GM23248 (cell line): ENCODE data around the gene AQP2. TPM values are rescaled to one million over a fixed set of nuclear protein-coding genes. Genes with fewer than 3 reads are reported as not detected.

Source experiments
- DNase-seq: peaks from one replicate; pipeline ENCODE4 v3.0.0-alpha.2; 2015
- H2AFZ ChIP-seq: fragments of 200-600 bp; sonication (generic); 2 replicates; pipeline ENCODE4 v1.6.1; 2016; ENCODE audit warnings: antibody characterized with exemption
- H3F3A ChIP-seq: fragments of 200-600 bp; sonication (generic); 2 replicates; pipeline ENCODE4 v1.6.1; 2016; ENCODE audit warnings: mild to moderate bottlenecking, antibody characterized with exemption, mixed run types; ENCODE audit not compliant: insufficient read depth
- H3K27ac ChIP-seq: fragments of 200-600 bp; sonication (generic); 2 replicates; pipeline ENCODE4 v1.5.1; 2016; ENCODE audit warnings: mild to moderate bottlenecking
- H3K27me3 ChIP-seq: fragments of 200-600 bp; sonication (generic); replicated peaks from 2 replicates; pipeline ENCODE4 v1.6.1; 2016; ENCODE audit warnings: mild to moderate bottlenecking; ENCODE audit not compliant: insufficient read depth
- H3K36me3 ChIP-seq: fragments of 200-600 bp; sonication (generic); 2 replicates; pipeline ENCODE4 v1.6.1; 2016; ENCODE audit warnings: low read depth, mild to moderate bottlenecking
- H3K4me1 ChIP-seq: fragments of 200-600 bp; sonication (generic); 2 replicates; pipeline ENCODE4 v1.6.1; 2016; ENCODE audit warnings: mild to moderate bottlenecking; ENCODE audit not compliant: insufficient read depth
- H3K4me2 ChIP-seq: fragments of 200-600 bp; sonication (generic); one replicate; pipeline ENCODE4 v1.6.1; 2016; ENCODE audit warnings: mild to moderate bottlenecking; ENCODE audit not compliant: unreplicated experiment
- H3K4me3 ChIP-seq: fragments of 200-600 bp; sonication (generic); 2 replicates; pipeline ENCODE4 v1.5.1; 2016; ENCODE audit warnings: mild to moderate bottlenecking
- H3K79me2 ChIP-seq: fragments of 200-600 bp; sonication (generic); 2 replicates; pipeline ENCODE4 v1.6.1; 2016; ENCODE audit warnings: mild to moderate bottlenecking; ENCODE audit not compliant: insufficient read depth
- H3K9ac ChIP-seq: fragments of 200-600 bp; sonication (generic); 2 replicates; pipeline ENCODE4 v1.6.1; 2016; ENCODE audit warnings: mild to moderate bottlenecking
- H3K9me2 ChIP-seq: fragments of 200-600 bp; sonication (generic); 2 replicates; pipeline ENCODE4 v1.6.1; 2016; ENCODE audit warnings: mixed run types, mild to moderate bottlenecking, moderate library complexity; ENCODE audit not compliant: insufficient read depth
- H3K9me3 ChIP-seq: fragments of 200-600 bp; sonication (generic); one replicate; pipeline ENCODE4 v1.6.1; 2017; ENCODE audit warnings: low read depth
- H4K20me1 ChIP-seq: fragments of 200-600 bp; sonication (generic); 2 replicates; pipeline ENCODE4 v1.6.0; 2016; ENCODE audit not compliant: insufficient read depth
- EZH2 ChIP-seq: fragments of 200-600 bp; sonication (generic); IDR thresholded peaks from 2 replicates; pipeline ENCODE4 v1.6.1; 2018; ENCODE audit warnings: antibody characterized with exemption, mild to moderate bottlenecking; ENCODE audit not compliant: insufficient read depth, poor library complexity, severe bottlenecking
- EZH2phosphoT487 ChIP-seq: fragments of 200-600 bp; sonication (generic); IDR thresholded peaks from 2 replicates; pipeline ENCODE4 v1.6.1; 2018; ENCODE audit warnings: antibody characterized with exemption, moderate library complexity, mild to moderate bottlenecking, low read depth; ENCODE audit not compliant: insufficient read depth
- WGBS, 2 experiments: methylation state at CpG; one replicate each; pipeline ENCODE4 v1.1.6; 2015 to 2017; ENCODE audit warnings: low lambda C conversion rate in 2 of 2, low coverage in 1 of 2; ENCODE audit errors: missing lambda C conversion rate in 2 of 2; 5-methylcytosine and 5-hydroxymethylcytosine counted together
- in situ Hi-C: fragments of 300-500 bp; cut with MboI; formaldehyde crosslinking; loops from 2 replicates; pipeline ENCODE4 v1.15.0; 2020
- polyA plus RNA-seq: library from polyadenylated mRNA; unstranded; fragments of >200 nt; fragmentation: Nextera tagmentation; extraction: Ambion mirVana; gene quantifications from 2 replicates; pipeline ENCODE4 v1.2.1, GENCODE V29; 2016
- total RNA-seq: library from RNA; depleted of rRNA; stranded (reverse); fragments of >200 nt; shearing (Covaris generic); gene quantifications from 2 replicates; pipeline ENCODE4 v1.2.3, GENCODE V29; 2014

AQP2 gene
- total and polyA plus RNA-seq, 2 experiments from 2014 or later: not detected

GRCh38 chr12:49945394-49946080 is 5.0 kb upstream of the AQP2 start:
- no peaks in the 10 kb centered on the region for H3K9me3 ChIP-seq
- H3K4me3 ChIP-seq: peak overlapping the region; percentile 30; the same call in 1 of the 2 replicates
- no peak overlapping the region for H3K27ac ChIP-seq
- DNase-seq: peak; percentile 84
- TF ChIP-seq EZH2phosphoT487: no peak
- no peak for TF ChIP-seq EZH2
- H3K79me2 ChIP-seq: no peaks in the 10 kb centered on the region
- H3F3A ChIP-seq: no peaks in the 10 kb centered on the region
- no peaks in the 10 kb centered on the region for H3K9me2 ChIP-seq
- no peaks in the 10 kb centered on the region for H3K36me3 ChIP-seq
- H3K27me3 ChIP-seq: no peaks in the 10 kb centered on the region
- H3K9ac ChIP-seq: no peak overlapping the region
- 14 to 16% methylated on average over 25 to 28 of the region's 28 CpGs for WGBS, 2 experiments
- H3K4me1 ChIP-seq: no peaks in the 10 kb centered on the region
- in situ Hi-C loops: no loop called here
- no peaks in the 10 kb centered on the region for H4K20me1 ChIP-seq
- peak overlapping the region; percentile 72 for H3K4me2 ChIP-seq
- peak overlapping the region; percentile 88 for H2AFZ ChIP-seq

- no peak for DNase-seq
- H3K9me2 ChIP-seq: no peaks in the 10 kb centered on the region
- H3K27me3 ChIP-seq: no peaks in the 10 kb centered on the region
- TF ChIP-seq EZH2phosphoT487: no peak
- H3K36me3 ChIP-seq: no peaks in the 10 kb centered on the region
- H3K9me3 ChIP-seq: no peaks in the 10 kb centered on the region
- H3K79me2 ChIP-seq: no peaks in the 10 kb centered on the region
- no peak overlapping the region for H3K9ac ChIP-seq
- no peak overlapping the region for H3K27ac ChIP-seq
- WGBS, 2 experiments: 86 to 88% methylated on average over 9 of the region's 9 CpGs
- H2AFZ ChIP-seq: peak overlapping the region; percentile 88
- H3K4me3 ChIP-seq: no peak overlapping the region
- no peak overlapping the region for H3K4me2 ChIP-seq
- in situ Hi-C loops: no loop called here
- H3K4me1 ChIP-seq: no peaks in the 10 kb centered on the region
- no peaks in the 10 kb centered on the region for H4K20me1 ChIP-seq
- H3F3A ChIP-seq: no peaks in the 10 kb centered on the region
Observed at GRCh38 chr12:49946086-49946485, 4.5 kb upstream of the AQP2 start.

- Histone ChIP-seq H3K27ac (no peak overlapping the region), H3K27me3 (no peaks in the 10 kb centered on the region), H3K4me1 (no peaks in the 10 kb centered on the region), H3K79me2 (no peaks in the 10 kb centered on the region), H3K9me2 (no peaks in the 10 kb centered on the region), H3K36me3 (no peaks in the 10 kb centered on the region), H3F3A (no peaks in the 10 kb centered on the region), H3K9me3 (no peaks in the 10 kb centered on the region), H2AFZ (peak overlapping the region; percentile 88; the same call in 1 of the 2 replicates), H3K9ac (no peak overlapping the region), H3K4me2 (no peak overlapping the region), H4K20me1 (no peaks in the 10 kb centered on the region), H3K4me3 (no peak overlapping the region)
- WGBS, 2 experiments: 74% methylated on average over 3 of the region's 3 CpGs
- no peak for TF ChIP-seq EZH2
- TF ChIP-seq EZH2phosphoT487: no peak
- no peak for DNase-seq
- in situ Hi-C loops: no loop called here
Observed at GRCh38 chr12:49946497-49946896, 4.0 kb upstream of the AQP2 start.

GRCh38 chr12:49947593-49948226 is 2.8 kb upstream of the AQP2 start:
- H3K4me3 ChIP-seq: no peak overlapping the region
- H3K9me2 ChIP-seq: no peaks in the 10 kb centered on the region
- no peaks in the 10 kb centered on the region for H3F3A ChIP-seq
- TF ChIP-seq EZH2phosphoT487: no peak
- no peak for TF ChIP-seq EZH2
- no peaks in the 10 kb centered on the region for H3K27me3 ChIP-seq
- WGBS, 2 experiments: 73 to 81% methylated on average over 7 of the region's 7 CpGs
- DNase-seq: no peak
- in situ Hi-C loops: no loop called here
- no peaks in the 10 kb centered on the region for H3K9me3 ChIP-seq
- H3K79me2 ChIP-seq: no peaks in the 10 kb centered on the region
- H3K4me1 ChIP-seq: no peaks in the 10 kb centered on the region
- no peaks in the 10 kb centered on the region for H3K36me3 ChIP-seq
- H3K27ac ChIP-seq: no peak overlapping the region
- H4K20me1 ChIP-seq: no peaks in the 10 kb centered on the region
- no peak overlapping the region for H3K9ac ChIP-seq
- H2AFZ ChIP-seq: no peak overlapping the region
- H3K4me2 ChIP-seq: no peak overlapping the region
